Transverse colon (tissue), 3 donors: ENCODE measurements around the gene PRPSAP2.
"Not testable (repeated sequence)": the region's sequence is repeated elsewhere in the genome, so short reads cannot be mapped to it uniquely, and the experiment has no call there.

Experiments
- CTCF ChIP-seq, 5 experiments: fragments of 200-600 bp in 3 of 5; fragments of 450-650 bp in 2 of 5; sonication (generic) in 3 of 5; IDR thresholded peaks; 1 replicate in 2 of 5; 2 replicates in 3 of 5; pipeline ENCODE4 v1.5.1; 2016 to 2017; ENCODE audit warnings: antibody characterized with exemption in 5 of 5, inconsistent platforms in 3 of 5, mild to moderate bottlenecking in 2 of 5, moderate library complexity in 1 of 5
- POLR2A ChIP-seq: fragments of 450-650 bp; IDR thresholded peaks from one replicate; pipeline ENCODE4 v1.6.1; 2016; ENCODE audit warnings: antibody characterized with exemption, mild to moderate bottlenecking, moderate library complexity

- TF ChIP-seq CTCF (IDR thresholded peaks at IDR 0.05); POLR2A: not testable (repeated sequence)
Measured at GRCh38 chr17:18864996-18865395, 7.1 kb downstream of the PRPSAP2 start.
